ENCODE results near the gene DGKD.

Gene DGKD

GRCh38 chr2:233353769-233354499 lies at the start of gene DGKD:
DGKD (plus strand) TSS chr2:233354494; CDS start chr2:233354519, 25 bp downstream.
- no peaks in the 10 kb centered on the region for H3K9me3 ChIP-seq (ENCODE audit: control insufficient read depth in 5 of 5, low read length in 5 of 5)
- H3K27ac ChIP-seq (ENCODE audit: low read depth, low read length), result no peak within 1 kb of the TSS
- H3K36me3 ChIP-seq (ENCODE audit: control insufficient read depth in 5 of 5, insufficient read depth in 5 of 5, low read length in 5 of 5), result no peaks in the 10 kb centered on the region
- H3K4me3 ChIP-seq (ENCODE audit: low read depth in 1 of 5, low read length in 5 of 5), result peak within 1 kb of the TSS; percentile 74 to 84 (median 79)
- peaks cover 0 to 6% (median 0%) of the 10 kb centered on the region in 5 donors for H3K27me3 ChIP-seq (ENCODE audit: control insufficient read depth in 5 of 5, insufficient read depth in 4 of 5, low read length in 5 of 5)
- H3K4me1 ChIP-seq (ENCODE audit: control insufficient read depth in 5 of 5, insufficient read depth in 5 of 5, low read length in 5 of 5), result peaks cover 0 to 53% (median 44%) of the 10 kb centered on the region in 5 donors
- H3K9ac ChIP-seq (ENCODE audit: low read length in 5 of 5), result peak within 1 kb of the TSS; percentile 16 to 81 (median 73)

GRCh38 chr2:233307565-233307964 lies 46.7 kb upstream of the DGKD start, which contains the start of gene SAG:
SAG (plus strand) TSS chr2:233307816; CDS start chr2:233309190, 1,374 bp downstream.
- no peak within 1 kb of the TSS for H3K27ac ChIP-seq (ENCODE audit: low read depth, low read length)
- H3K27me3 ChIP-seq (ENCODE audit: control insufficient read depth in 5 of 5, insufficient read depth in 4 of 5, low read length in 5 of 5), result peaks cover 0 to 4% (median 0%) of the 10 kb centered on the region in 5 donors
- no peaks in the 10 kb centered on the region for H3K36me3 ChIP-seq (ENCODE audit: control insufficient read depth in 5 of 5, insufficient read depth in 5 of 5, low read length in 5 of 5)
- no peak within 1 kb of the TSS for H3K9ac ChIP-seq (ENCODE audit: low read length in 5 of 5)
- H3K4me3 ChIP-seq (ENCODE audit: low read depth in 1 of 5, low read length in 5 of 5), result no peak within 1 kb of the TSS
- no peaks in the 10 kb centered on the region for H3K4me1 ChIP-seq (ENCODE audit: control insufficient read depth in 5 of 5, insufficient read depth in 5 of 5, low read length in 5 of 5)
- no peaks in the 10 kb centered on the region for H3K9me3 ChIP-seq (ENCODE audit: control insufficient read depth in 5 of 5, low read length in 5 of 5)

DNA sequence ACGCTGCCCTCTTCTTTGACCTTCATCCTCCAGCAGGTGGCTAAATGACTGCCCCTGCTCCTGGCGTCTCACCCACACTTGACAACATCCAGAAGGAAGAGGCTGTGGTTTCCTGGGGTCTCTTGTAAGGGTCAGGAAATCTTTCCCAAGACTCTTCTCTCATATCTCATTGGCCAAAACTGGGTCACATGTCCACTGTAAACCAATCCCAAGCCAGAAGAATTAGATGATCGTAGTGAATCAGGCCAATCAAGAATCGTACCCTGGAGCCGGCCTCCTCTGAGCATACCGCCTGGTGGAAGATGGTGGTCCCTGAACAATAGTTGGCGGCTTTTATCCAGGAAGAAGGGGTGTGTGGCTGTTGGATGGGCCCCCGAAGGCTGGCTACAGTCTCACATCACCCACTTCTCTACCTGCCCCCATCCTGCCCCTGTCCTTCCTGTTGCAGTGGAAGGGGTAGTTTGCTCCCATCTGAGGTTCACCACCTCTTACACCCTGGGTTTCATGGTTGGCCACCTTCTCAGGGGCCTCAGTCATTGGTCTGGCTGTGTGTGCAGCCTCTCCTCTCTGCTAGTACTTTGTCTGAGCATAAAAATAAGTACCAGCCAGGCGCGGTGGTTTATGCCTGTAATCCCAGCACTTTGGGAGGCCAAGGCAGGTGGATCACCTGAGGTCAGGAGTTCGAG lies 42.9 kb upstream of the DGKD start:
- Histone ChIP-seq H3K9me3 (ENCODE audit: control insufficient read depth in 5 of 5, low read length in 5 of 5) (no peaks in the 10 kb centered on the region), H3K27ac (ENCODE audit: low read depth, low read length) (no peak overlapping the region), H3K4me3 (ENCODE audit: low read depth in 1 of 5, low read length in 5 of 5) (no peak overlapping the region), H3K9ac (ENCODE audit: low read length in 5 of 5) (no peak overlapping the region), H3K27me3 (ENCODE audit: control insufficient read depth in 5 of 5, insufficient read depth in 4 of 5, low read length in 5 of 5) (peaks cover 0 to 7% (median 3%) of the 10 kb centered on the region in 5 donors), H3K4me1 (ENCODE audit: control insufficient read depth in 5 of 5, insufficient read depth in 5 of 5, low read length in 5 of 5) (no peaks in the 10 kb centered on the region), H3K36me3 (ENCODE audit: control insufficient read depth in 5 of 5, insufficient read depth in 5 of 5, low read length in 5 of 5) (no peaks in the 10 kb centered on the region)

GRCh38 chr2:233312874-233313273 lies 41.4 kb upstream of the DGKD start:
- no peaks in the 10 kb centered on the region for H3K4me1 ChIP-seq (ENCODE audit: control insufficient read depth in 5 of 5, insufficient read depth in 5 of 5, low read length in 5 of 5)
- no peak overlapping the region for H3K9ac ChIP-seq (ENCODE audit: low read length in 5 of 5)
- no peaks in the 10 kb centered on the region for H3K36me3 ChIP-seq (ENCODE audit: control insufficient read depth in 5 of 5, insufficient read depth in 5 of 5, low read length in 5 of 5)
- H3K9me3 ChIP-seq (ENCODE audit: control insufficient read depth in 5 of 5, low read length in 5 of 5), result no peaks in the 10 kb centered on the region
- peaks cover 0 to 7% (median 3%) of the 10 kb centered on the region in 5 donors for H3K27me3 ChIP-seq (ENCODE audit: control insufficient read depth in 5 of 5, insufficient read depth in 4 of 5, low read length in 5 of 5)
- H3K4me3 ChIP-seq (ENCODE audit: low read depth in 1 of 5, low read length in 5 of 5), result no peak overlapping the region
- H3K27ac ChIP-seq (ENCODE audit: low read depth, low read length), result no peak overlapping the region

DNA sequence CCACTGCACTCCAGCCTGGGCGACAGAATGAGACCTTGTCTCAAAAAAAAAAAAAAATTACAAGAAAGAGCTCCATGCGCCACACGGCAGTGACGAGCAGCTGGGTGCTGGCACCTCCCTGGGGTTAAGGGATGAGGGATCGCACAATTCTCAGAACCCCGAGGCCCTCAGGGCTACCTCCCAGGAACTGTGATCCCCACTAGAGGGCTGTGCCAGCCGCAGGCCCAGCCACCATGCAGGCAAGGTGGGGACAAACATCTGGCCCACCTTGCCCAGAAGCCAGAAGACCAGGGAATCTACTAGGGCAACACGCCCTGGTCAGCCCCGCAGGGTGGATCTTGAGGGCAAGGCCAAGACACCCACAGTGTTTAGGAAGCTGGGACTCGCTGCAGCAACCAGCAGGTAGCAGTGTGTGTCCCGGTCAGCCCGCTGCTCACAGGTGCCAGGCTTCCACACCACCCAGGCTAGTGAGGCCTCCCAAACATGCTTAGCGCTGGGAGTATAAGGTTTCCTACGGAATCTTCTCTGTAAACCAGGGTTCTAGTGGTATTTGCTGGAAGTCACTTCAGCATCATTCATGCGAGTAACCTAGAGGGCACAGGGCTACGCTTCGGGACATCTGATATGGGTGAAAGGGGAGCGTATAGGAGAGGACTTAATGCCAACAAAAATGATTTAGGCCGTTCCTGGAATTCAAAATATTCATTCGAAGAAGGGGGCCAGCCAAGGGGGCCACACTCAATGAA lies 39.9 kb upstream of the DGKD start:
- Histone ChIP-seq H3K4me1 (ENCODE audit: control insufficient read depth in 5 of 5, insufficient read depth in 5 of 5, low read length in 5 of 5) (no peaks in the 10 kb centered on the region), H3K36me3 (ENCODE audit: control insufficient read depth in 5 of 5, insufficient read depth in 5 of 5, low read length in 5 of 5) (no peaks in the 10 kb centered on the region), H3K9ac (ENCODE audit: low read length in 5 of 5) (no peak overlapping the region)

GRCh38 chr2:233317196-233317943 lies 36.9 kb upstream of the DGKD start:
- H3K27me3 ChIP-seq (ENCODE audit: control insufficient read depth in 5 of 5, insufficient read depth in 4 of 5, low read length in 5 of 5), result peaks cover 0 to 14% (median 7%) of the 10 kb centered on the region in 5 donors
- no peak overlapping the region for H3K9ac ChIP-seq (ENCODE audit: low read length in 5 of 5)
- H3K4me3 ChIP-seq (ENCODE audit: low read depth in 1 of 5, low read length in 5 of 5), result no peak overlapping the region
- H3K27ac ChIP-seq (ENCODE audit: low read depth, low read length), result no peak overlapping the region
- H3K9me3 ChIP-seq (ENCODE audit: control insufficient read depth in 5 of 5, low read length in 5 of 5), result no peaks in the 10 kb centered on the region
- H3K36me3 ChIP-seq (ENCODE audit: control insufficient read depth in 5 of 5, insufficient read depth in 5 of 5, low read length in 5 of 5), result no peaks in the 10 kb centered on the region
- no peaks in the 10 kb centered on the region for H3K4me1 ChIP-seq (ENCODE audit: control insufficient read depth in 5 of 5, insufficient read depth in 5 of 5, low read length in 5 of 5)

More for the DNA sequence above, 39.9 kb upstream of the DGKD start:
- Histone ChIP-seq H3K9me3 (ENCODE audit: control insufficient read depth in 5 of 5, low read length in 5 of 5) (no peaks in the 10 kb centered on the region), H3K4me3 (ENCODE audit: low read depth in 1 of 5, low read length in 5 of 5) (no peak overlapping the region), H3K27me3 (ENCODE audit: control insufficient read depth in 5 of 5, insufficient read depth in 4 of 5, low read length in 5 of 5) (peaks cover 0 to 7% (median 3%) of the 10 kb centered on the region in 5 donors), H3K27ac (ENCODE audit: low read depth, low read length) (no peak overlapping the region)

- no peaks in the 10 kb centered on the region for H3K4me1 ChIP-seq (ENCODE audit: control insufficient read depth in 5 of 5, insufficient read depth in 5 of 5, low read length in 5 of 5)
- no peak overlapping the region for H3K27ac ChIP-seq (ENCODE audit: low read depth, low read length)
- no peak overlapping the region for H3K4me3 ChIP-seq (ENCODE audit: low read depth in 1 of 5, low read length in 5 of 5)
- H3K36me3 ChIP-seq (ENCODE audit: control insufficient read depth in 5 of 5, insufficient read depth in 5 of 5, low read length in 5 of 5), result no peaks in the 10 kb centered on the region
- no peaks in the 10 kb centered on the region for H3K9me3 ChIP-seq (ENCODE audit: control insufficient read depth in 5 of 5, low read length in 5 of 5)
- H3K9ac ChIP-seq (ENCODE audit: low read length in 5 of 5), result no peak overlapping the region
- peaks cover 0 to 9% (median 7%) of the 10 kb centered on the region in 5 donors for H3K27me3 ChIP-seq (ENCODE audit: control insufficient read depth in 5 of 5, insufficient read depth in 4 of 5, low read length in 5 of 5)
Observed at GRCh38 chr2:233319256-233319655, 35.0 kb upstream of the DGKD start.

DNA sequence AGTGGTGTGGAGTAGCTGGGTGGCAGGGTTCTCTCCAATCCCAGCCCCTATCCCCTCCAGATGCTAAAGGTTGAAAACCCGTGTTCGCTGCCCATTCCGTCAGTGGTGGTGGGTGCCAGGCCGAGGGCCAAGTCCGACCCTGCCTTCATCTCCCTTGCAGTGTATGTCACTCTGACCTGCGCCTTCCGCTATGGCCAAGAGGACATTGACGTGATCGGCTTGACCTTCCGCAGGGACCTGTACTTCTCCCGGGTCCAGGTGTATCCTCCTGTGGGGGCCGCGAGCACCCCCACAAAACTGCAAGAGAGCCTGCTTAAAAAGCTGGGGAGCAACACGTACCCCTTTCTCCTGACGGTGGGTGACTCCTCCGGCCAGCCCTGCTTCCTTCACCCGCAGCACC lies 33.8 kb upstream of the DGKD start:
- Histone ChIP-seq H3K4me1 (ENCODE audit: control insufficient read depth in 5 of 5, insufficient read depth in 5 of 5, low read length in 5 of 5) (no peaks in the 10 kb centered on the region), H3K27ac (ENCODE audit: low read depth, low read length) (no peak overlapping the region), H3K4me3 (ENCODE audit: low read depth in 1 of 5, low read length in 5 of 5) (no peak overlapping the region), H3K36me3 (ENCODE audit: control insufficient read depth in 5 of 5, insufficient read depth in 5 of 5, low read length in 5 of 5) (no peaks in the 10 kb centered on the region), H3K9ac (ENCODE audit: low read length in 5 of 5) (no peak overlapping the region), H3K9me3 (ENCODE audit: control insufficient read depth in 5 of 5, low read length in 5 of 5) (no peaks in the 10 kb centered on the region), H3K27me3 (ENCODE audit: control insufficient read depth in 5 of 5, insufficient read depth in 4 of 5, low read length in 5 of 5) (peaks cover 0 to 9% (median 7%) of the 10 kb centered on the region in 5 donors)

- no peaks in the 10 kb centered on the region for H3K36me3 ChIP-seq (ENCODE audit: control insufficient read depth in 5 of 5, insufficient read depth in 5 of 5, low read length in 5 of 5)
- H3K27ac ChIP-seq (ENCODE audit: low read depth, low read length), result no peak overlapping the region
- H3K4me3 ChIP-seq (ENCODE audit: low read depth in 1 of 5, low read length in 5 of 5), result no peak overlapping the region
- no peak overlapping the region for H3K9ac ChIP-seq (ENCODE audit: low read length in 5 of 5)
- no peaks in the 10 kb centered on the region for H3K9me3 ChIP-seq (ENCODE audit: control insufficient read depth in 5 of 5, low read length in 5 of 5)
- H3K4me1 ChIP-seq (ENCODE audit: control insufficient read depth in 5 of 5, insufficient read depth in 5 of 5, low read length in 5 of 5), result no peaks in the 10 kb centered on the region
- H3K27me3 ChIP-seq (ENCODE audit: control insufficient read depth in 5 of 5, insufficient read depth in 4 of 5, low read length in 5 of 5), result peaks cover 0 to 9% (median 7%) of the 10 kb centered on the region in 5 donors
Observed at GRCh38 chr2:233321166-233321565, 33.1 kb upstream of the DGKD start.

Data from subcutaneous abdominal adipose tissue (tissue), 5 donors.